Endothelial cell of umbilical vein (primary cell): ENCODE measurements around the gene ARHGDIA.

Experiments
- CTCF ChIP-seq, 2 donors: IDR thresholded peaks; 1 replicate in 1 of 2; 2 replicates in 1 of 2; pipeline ENCODE4 v1.5.1; 2011; ENCODE audit warnings: low read length in 2 of 2, mild to moderate bottlenecking in 2 of 2, moderate library complexity in 2 of 2, control low read depth in 1 of 2, inconsistent platforms in 1 of 2, low read depth in 1 of 2; ENCODE audit not compliant: insufficient read depth in 1 of 2; ENCODE audit errors: extremely low read depth in 1 of 2
- EZH2 ChIP-seq: IDR thresholded peaks from 2 replicates; pipeline ENCODE4 v1.6.1; 2012; ENCODE audit warnings: borderline replicate concordance, low read depth, mild to moderate bottlenecking, moderate library complexity, low read length, inconsistent platforms; ENCODE audit not compliant: severe bottlenecking
- GATA2 ChIP-seq: IDR thresholded peaks from 2 replicates; pipeline ENCODE4 v1.7.0; 2011; ENCODE audit warnings: low read depth, mild to moderate bottlenecking, moderate library complexity, mixed read lengths, low read length; ENCODE audit not compliant: insufficient read length, insufficient read depth
- POLR2A ChIP-seq: IDR thresholded peaks from 2 replicates; pipeline ENCODE4 v1.6.1; 2012; ENCODE audit warnings: low read depth, mild to moderate bottlenecking, control low read depth, low read length

- TF ChIP-seq GATA2 = peak; percentile 41
- TF ChIP-seq EZH2 = no peak
- TF ChIP-seq POLR2A = no peak
- no peak for TF ChIP-seq CTCF (IDR thresholded peaks at IDR 0.05; ENCODE audit: extremely low read depth in 1 of 2, insufficient read depth in 1 of 2, low read depth in 1 of 2, low read length in 2 of 2)
These were observed 39.1 kb upstream of the ARHGDIA start for GRCh38 chr17:81909966-81910839.
